HTR-8/SVneo (cell line): Measurements from ENCODE around the gene GPR137B.
"Not testable (repeated sequence)": the region's sequence is repeated elsewhere in the genome, so short reads cannot be mapped to it uniquely, and the experiment has no call there.

Experiments used
- DNase-seq: peaks from one replicate; pipeline ENCODE4 v3.0.0; 2011; ENCODE audit warnings: low spot score, mixed read lengths; ENCODE audit not compliant: insufficient read length
- FAIRE-seq: peaks from 2 replicates; lab custom pipeline; 2011; peaks lifted over from hg19 to GRCh38; lab: Jason Lieb, UNC

Gene GPR137B

GRCh38 chr1:236142253-236143103 is at the start of gene GPR137B:
Gene GPR137B, plus strand, starts transcription at chr1:236142539. Its CDS starts 84 bp downstream, at chr1:236142623.
- FAIRE-seq (peak; percentile 13), DNase-seq (peak; percentile 75)

DNA sequence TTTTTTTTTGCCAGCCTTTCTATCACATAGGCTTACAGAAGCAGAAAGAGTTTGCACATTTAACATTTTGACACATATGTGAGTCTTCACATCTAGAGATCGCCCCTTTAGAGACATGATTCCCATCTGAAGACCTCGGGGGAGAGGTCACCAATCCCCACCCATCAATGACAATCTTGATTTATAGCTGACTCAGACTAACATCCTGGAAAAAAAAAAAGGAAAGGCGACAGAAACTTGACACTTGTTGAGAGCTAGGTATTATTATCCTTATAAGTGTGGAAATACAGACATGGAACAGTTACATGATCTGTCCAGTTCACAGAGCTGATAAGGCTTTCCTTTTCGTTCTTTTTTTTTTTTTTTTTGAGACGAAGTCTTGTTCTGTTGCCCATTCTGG is 49.4 kb upstream of the GPR137B start:
- DNase-seq (no peak), FAIRE-seq (no peak)

GRCh38 chr1:236095705-236096520 is 46.4 kb upstream of the GPR137B start:
- DNase-seq, result no peak
- no peak for FAIRE-seq

DNA sequence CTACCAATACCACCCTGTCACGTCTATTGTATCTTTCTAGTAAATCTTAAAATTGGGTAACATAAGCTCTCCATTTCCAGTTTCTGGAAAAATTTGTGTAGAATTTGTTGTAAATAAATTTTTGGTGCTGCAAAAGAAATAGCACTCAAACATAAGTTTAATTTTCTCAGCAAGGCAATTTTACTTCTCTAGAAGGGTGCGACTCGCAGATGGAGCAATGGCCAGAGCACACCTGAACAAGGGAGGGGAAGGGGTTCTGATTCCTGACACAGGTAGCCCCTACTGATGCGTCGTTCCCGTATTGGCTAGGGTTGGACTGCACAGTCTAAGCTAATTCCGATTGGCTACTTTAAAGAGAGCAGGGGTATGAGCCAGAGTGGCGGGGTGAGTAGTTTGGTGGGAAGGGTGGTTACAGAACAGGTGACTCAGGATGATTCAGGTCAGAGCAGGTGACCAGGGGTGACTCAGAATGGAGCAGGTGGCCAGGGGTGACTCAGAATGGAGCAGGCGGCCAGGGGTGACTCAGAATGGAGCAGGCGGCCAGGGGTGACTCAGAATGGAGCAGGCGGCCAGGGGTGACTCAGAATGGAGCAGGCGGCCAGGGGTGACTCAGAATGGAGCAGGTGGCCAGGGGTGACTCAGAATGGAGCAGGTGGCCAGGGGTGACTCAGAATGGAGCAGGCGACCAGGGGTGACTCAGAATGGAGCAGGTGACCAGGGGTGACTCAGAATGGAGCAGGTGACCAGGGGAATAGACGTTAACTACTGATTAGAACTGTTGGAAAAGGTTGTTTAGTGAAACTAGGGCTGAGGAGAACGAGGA is 45.5 kb upstream of the GPR137B start:
- DNase-seq, result not testable (repeated sequence)
- peak; percentile 99 for FAIRE-seq

GRCh38 chr1:236098267-236098666 is 44.1 kb upstream of the GPR137B start:
- no peak for DNase-seq
- no peak for FAIRE-seq

GRCh38 chr1:236099355-236099974 is 42.9 kb upstream of the GPR137B start:
- DNase-seq (no peak), FAIRE-seq (no peak)

DNA sequence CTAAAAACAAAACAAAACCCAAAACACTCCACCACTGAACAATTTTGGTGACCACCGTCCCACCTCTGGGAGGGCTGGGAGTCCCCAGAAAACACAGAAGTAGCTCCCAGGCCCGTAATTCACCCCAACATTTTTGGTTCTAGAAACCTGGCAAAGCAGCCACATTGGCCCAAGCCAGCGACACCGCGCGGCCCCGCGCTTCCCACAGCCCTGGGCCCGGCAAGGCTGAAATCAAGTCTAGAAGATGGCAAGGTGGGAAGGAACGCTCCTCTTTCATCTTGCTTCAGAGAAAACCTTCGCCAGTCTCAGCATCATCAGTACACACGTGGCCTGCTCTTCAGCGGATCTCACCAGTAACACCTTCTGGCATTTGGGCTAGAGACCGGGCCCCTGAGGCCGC is 41.5 kb upstream of the GPR137B start:
- no peak for FAIRE-seq
- DNase-seq, result no peak

GRCh38 chr1:236101233-236102200 is 40.8 kb upstream of the GPR137B start:
- FAIRE-seq (no peak), DNase-seq (no peak)

- FAIRE-seq (no peak), DNase-seq (no peak)
Measured at GRCh38 chr1:236102611-236103010, 39.7 kb upstream of the GPR137B start.

DNA sequence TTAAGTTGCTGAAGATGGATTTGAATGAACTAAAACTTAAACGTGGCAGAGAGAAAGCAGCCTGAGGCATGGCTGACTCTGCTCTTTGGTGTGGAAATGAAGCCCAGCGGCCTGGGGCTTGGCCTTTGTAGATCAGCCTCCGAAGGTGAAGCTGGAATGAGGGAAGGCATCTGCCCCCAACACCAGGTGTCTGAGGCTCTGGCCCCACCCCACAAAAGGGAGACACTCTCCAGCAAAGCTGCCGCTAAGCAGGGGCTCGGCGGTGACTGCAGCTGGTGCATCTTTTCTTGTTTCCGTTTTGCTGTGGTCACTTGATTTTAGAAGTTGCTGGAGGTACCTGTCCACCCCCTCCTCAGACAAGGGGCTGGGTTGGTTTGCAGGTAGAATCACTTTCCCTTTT is 39.3 kb upstream of the GPR137B start:
- FAIRE-seq (no peak), DNase-seq (no peak)

DNA sequence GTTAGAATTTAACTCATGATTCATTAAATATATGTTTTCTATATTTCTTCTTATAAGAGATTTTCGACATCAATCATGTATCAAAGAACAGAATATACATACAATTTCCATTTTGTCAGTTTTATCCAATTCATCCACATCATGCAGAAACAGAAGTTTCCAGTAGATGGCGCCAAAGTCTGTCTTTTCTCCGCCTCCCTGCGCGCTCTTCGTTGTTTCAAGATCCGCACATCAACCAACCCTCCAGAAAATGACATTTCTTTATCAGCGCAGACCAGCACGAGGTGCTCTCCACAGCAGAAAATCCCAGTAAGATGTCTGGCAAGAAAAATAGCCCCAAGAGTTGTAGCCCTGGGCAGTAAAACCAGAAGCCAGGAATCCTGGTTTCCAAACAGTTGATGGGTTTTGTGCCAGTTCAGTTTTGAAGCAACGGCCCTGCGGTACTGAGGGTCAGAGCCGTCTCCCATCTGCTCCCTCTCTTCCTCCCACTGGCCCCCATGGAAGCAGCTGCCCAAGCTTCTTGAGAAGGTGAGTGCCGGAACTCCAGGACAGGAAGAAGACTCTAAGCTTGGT is 38.6 kb upstream of the GPR137B start:
- FAIRE-seq, result no peak
- DNase-seq, result peak; percentile 81

DNA sequence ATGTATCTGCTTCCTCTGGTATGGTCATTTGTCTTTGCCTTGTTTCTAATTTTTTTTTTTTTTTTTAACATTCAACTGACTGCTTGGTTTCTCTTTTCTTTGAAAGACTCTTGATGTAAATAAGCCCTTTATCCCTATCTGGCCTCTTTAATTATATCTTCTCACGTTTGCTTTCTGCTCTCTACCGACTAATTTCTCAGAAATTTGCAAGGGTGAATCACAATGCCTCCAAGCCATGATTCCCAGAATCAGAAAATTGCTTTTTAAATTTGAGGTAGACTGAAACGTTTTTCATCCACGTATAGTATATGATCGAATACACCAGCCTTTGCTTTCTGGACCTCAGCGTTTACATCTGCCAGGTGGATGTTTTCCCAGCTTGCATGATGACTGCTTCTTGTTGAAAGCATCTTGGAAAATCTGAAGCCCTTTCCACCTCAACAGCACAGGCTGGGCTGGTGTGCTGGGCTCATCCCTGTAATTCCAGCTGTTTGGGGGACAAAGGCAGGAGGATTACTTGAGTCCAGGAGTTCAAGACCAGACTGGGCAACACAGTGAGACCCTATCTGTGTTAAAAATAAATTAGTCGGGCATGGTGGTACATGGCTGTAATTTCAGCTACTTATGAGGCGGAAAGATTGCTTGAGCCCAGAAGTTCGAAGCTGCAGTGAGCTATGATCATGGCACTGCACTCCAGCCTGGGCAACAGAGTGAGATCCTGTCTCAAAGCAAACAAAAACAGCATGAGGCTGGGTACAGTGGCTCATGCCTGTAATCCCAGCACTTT is 35.0 kb upstream of the GPR137B start:
- no peak for FAIRE-seq
- DNase-seq, result no peak

DNA sequence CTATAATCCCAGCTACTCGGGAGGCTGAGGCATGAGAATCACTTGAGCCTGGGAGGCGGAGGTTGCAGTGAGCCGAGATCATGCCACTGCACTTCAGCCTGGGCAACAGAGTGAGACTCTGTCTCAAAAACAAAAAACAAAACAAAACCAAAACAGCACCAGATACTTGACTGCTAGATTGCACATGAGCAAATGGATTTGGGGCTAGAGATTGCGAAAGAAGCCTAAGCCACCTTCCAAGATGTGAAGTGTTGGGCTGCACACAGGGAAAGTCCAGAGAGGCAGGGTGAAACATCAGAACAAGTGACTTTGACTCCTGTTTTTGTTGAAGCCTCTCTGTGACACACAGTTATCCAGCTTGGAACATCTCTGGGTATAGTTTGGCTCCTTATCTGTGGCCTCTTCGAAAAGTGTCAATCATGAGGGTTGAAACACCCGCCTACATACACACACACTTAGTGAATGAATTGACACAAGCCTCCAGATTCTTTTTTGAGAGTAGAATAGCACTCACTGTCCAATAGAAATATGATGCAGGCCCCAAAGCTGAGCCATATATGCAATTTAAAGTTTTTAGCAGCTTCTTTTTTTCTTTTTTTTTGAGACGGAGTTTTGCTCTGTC is 34.2 kb upstream of the GPR137B start:
- DNase-seq (no peak), FAIRE-seq (no peak)

DNA sequence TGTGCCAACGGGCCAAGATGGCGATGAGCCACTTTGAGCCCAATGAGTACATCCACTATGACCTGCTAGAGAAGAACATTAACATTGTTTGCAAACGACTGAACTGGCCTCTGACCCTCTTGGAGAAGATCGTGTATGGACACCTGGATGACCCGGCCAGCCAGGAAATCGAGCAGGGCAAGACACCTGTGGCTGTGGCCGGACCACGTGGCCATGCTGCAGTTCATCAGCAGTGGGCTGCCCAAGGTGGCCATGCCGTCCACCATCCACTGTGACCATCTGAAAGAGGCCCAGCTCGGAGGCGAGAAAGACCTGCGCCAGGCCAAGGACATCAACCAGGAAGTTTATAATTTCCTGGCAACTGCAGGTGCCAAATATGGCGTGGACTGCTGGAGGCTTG is 32.2 kb upstream of the GPR137B start:
- FAIRE-seq, result no peak
- DNase-seq, result no peak

DNA sequence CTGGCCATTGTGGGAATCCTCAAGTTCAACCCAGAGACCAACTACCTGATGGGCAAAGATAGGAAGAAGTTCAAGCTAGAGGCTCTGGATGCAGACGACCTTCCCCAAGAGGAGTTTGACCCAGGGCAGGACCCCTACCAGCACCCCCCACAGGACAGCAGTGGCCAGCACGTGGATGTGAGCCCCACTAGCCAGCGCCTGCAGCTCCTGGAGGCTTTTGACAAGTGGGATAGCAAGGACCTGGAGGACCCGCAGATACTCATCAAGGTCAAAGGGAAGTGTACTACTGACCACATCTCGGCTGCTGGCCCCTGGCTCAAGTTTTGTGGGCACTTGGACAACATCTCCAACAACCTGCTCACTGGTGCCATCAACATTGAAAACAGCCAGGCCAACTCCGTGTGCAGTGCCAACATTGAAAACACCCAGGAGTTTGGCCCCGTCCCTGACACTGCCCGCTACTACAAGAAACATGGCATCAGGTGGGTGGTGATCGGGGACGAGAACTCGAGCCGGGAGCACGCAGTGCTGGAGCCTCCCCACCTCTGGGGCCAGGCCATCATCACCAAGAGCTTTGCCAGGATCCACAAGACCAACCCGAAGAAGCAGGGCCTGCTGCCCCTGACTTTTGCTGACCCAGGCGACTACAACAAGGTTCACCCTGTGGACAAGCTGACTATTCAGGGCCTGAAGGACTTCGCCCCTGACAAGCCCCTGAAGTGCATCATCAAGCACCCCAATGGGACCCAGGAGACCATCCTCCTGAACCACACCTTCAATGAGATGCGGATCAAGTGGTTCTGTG is 30.6 kb upstream of the GPR137B start:
- no peak for FAIRE-seq
- no peak for DNase-seq

GRCh38 chr1:236112332-236112627 is 30.1 kb upstream of the GPR137B start:
- FAIRE-seq (no peak), DNase-seq (no peak)
